NCI-H187 treated with DMSO at 0.1 percent for 48 hours (cell line): ENCODE results near the gene DKK3.

Experiments used
- DNase-seq: peaks from one replicate; lab custom pipeline; 2025; lab: John Stamatoyannopoulos, UW

The DKK3 gene

DNA sequence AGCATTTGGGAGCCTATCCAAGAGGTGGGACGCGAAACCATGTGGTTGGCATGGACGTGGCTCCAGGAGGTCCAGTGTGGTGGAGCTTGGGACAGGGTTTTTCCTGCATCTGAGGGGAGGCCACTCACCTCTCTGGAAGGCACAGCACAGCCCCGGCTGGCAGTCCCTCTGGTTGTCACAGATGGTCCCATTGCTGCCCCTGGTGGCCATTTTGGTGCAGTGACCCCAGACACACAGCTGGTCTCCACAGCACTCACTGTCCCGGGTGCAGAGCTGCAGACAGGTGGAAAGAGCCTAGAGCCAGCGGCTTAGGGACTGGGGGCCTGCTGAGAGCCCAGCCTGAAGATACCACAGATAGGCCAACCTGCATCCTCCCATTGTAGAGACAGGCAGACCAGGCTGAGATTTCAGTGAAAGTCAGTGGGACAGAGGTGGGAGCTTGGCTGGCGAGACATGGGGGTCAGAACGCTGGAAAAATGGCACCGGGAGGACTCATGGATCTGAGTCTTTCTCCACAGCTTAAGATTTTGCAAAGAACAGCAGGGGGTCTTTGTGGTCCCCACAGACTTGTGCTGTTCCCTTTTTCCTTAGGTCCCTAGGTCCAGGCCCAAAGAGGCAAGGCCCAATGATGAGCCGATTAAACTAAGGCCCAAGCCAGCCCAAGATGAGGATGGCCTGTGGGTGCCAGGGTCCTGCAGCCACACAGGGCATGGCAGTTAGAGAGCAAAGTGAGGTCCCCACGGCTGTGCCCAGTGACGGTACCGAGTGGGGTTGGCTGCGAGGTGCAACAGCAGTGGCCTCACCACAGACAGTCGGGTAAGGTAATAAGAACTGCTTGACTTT is 41.4 kb downstream of the DKK3 start:
- no peak for DNase-seq

DNA sequence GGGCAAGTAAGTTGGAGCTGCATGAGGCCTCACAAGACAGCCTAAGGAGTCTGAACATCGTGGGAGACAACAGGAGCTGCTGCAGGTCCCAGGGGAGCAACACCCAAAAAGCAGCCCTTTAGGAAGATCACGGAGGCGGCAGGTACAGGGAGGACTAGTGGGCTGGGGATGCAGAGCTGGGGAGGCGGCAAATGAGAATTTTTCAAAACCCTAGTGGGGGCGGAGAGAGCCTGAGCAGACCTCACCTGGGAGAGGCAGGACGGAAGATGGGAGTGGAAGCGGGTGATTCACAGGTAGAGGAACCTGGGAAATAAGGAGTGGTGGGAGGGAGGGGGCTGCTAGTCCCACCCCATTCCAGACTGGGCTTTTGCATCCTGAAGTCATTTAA is 42.1 kb downstream of the DKK3 start:
- no peak for DNase-seq

DNA sequence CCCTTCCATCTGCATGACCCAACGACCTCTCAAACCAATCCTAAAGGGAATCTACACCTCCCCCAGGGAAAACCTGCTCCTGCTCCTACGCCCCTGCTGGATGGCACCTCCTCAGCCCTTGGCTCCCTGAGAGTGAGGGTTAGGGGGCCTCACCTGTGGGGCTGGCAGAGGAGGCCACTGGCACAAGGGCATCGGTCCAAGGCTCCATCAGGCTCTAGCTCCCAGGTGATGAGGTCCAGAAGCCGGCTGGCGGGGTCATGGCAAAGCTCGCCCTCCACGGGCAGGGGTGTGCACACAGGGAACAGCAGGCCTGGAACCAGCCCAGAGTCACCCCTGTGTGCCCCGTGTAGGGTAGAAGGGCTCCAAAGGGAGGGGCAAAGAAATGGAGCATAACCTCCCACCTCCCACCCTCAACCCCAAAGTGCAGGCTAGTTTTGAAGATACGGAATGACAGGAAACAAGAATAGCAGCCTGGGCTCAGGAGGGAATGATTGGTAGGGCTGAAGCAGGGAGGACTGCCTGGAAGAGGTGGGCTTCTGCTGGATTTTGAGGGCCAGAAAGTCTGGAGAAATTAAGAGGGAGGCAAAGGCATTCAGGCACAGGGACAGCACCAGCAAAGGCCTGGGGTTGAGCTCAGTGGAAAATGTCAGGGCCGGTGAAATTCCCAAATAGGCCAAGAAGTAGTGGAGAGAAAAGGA is 42.6 kb downstream of the DKK3 start:
- no peak for DNase-seq

DNA sequence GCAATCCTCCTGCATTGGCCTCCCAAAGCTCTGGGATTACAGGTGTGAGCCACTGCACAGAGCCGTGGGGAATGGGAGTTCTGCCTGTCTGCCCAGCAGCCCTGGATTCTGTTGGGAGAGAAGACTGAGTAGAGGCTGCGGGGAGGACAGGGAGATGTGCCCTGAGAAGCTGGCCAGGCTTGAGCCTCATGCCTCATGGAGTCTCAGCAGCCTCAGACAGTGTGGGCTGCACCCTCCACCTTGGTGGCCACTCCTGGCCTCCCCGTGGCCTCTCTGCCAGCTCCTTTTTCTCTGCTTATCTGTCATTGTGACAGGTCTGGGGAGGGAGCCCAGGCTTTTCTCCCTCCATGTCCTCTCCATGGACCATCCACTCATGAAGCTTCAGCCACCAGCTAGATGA is 43.2 kb downstream of the DKK3 start:
- DNase-seq, result no peak

DNA sequence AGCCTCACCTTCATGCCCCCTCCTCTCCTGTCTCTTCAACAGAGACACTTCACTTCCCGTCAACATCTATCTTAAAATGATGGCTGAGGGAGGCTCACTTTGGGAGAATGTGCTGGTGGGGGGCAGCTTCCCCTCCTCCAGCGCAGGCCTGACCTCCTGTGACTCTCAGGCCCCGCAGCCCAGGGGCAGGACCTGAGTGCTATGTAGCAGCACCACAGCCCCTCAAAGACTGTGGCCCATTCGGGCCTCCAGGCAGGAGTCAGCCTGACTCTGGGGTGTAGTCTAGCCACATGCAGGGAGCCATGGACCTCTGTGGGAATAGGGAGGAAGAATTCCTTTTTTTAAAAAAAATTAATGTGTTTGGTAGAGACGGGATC is 43.7 kb downstream of the DKK3 start:
- no peak for DNase-seq

DNA sequence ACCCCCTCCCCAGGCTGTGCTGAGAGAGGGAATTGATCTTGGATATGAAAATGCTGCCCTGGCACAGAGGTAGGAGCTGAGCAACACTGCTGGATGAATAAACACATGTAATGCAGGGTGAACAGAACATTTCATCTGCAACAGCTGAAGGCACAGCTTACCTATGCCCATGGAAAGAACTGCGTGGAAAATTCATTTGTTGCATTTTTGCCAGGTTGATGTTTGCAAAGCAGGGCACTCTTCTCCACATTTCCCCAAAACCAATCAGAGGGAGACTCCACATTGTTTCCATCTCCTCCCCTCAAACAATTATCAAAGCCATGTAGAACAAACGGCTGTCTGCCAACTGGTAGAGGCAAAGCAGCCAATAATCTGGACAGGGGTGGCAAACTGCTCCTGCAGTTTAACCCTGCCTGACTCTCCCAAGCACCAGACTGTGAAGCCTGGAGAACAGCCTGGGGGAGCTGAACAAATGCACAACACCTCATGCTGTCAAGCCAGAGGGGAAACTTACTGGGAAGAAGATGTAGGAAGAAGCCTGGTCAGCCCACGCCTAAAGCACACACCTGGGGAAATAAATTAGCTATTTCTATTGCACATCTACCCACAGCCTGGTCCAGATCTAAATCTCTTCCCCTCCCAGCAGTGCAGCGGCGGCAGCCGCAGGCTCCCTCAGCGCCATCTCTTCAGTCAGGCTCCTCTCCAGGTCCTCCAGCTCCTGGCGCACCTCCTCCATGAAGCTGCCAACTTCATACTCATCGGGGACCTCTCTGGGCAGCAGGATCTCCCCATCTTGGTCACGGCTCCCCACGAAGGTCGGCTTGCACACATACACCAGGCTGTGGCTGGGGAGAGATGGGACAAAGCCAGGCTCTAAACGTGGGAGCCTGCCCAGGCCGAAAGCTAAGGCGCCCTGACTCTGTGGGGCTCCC is 44.3 kb downstream of the DKK3 start:
- DNase-seq, result no peak

DNA sequence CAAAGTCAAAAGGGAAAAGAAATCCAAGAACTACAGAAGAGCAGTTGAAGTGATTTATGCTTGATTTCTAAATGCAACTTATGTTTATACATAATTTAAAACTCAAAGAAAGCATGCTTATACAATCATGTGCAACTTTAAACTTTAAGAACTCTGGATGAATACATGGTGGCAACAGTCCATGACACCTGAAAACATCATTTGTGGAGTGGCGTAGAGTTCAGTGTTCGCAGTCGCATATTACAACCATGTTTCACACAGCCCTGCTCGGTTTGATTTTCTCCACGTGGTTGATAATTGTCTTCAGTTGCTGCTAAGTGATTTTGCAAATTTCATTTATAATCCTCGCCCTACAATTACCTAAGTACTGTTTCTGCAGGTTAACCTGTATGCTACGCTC is 45.4 kb downstream of the DKK3 start:
- no peak for DNase-seq

DNA sequence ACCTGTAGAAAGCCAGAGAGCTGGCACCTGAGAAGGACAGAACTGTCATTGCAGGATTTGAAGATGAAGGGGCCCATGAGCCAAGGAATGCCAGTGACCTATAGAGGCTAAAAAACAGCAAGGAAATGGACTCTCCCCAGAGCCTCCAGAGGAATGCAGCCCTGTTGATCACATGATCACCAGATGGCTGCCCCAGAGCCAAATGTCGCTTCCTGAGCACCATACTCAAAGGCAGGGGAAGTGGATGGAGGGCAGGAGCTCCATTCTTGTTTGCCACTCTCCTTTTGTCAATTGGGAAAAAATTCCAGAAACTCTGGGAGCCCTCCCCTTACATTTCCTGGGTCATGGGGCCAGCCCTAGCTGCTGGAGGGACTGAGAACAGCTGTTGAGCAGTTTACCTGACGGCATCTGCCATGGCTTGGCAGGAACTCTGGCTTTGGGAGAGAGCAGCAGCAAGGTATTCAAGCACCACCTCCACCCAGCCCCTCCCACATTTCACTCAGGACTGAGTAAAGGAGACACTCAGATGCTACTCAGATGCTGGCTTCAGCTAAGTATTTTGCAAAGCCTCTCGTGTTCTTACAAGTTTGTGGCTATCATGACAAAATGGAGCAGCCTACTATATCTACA is 46.9 kb downstream of the DKK3 start:
- DNase-seq, result no peak

DNA sequence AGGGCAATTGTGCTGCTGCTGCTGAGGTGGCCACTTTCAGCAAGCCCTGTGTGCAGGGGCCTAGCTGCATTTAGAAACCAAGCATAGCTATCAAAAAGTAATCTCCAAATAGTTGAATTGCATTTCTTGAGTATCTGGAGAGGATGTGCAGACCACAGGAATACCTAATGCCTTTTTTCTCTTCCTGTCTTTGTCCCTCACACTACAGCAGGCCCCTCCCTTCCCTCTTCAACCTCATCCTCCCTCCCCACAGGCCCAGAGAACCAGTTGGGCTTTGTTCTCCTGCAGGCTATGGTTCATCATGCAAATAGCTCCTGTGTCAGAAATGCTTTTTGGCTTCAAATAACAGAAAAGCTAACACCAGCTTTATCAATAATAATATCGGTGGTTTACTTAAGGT is 47.7 kb downstream of the DKK3 start:
- DNase-seq, result no peak

DNA sequence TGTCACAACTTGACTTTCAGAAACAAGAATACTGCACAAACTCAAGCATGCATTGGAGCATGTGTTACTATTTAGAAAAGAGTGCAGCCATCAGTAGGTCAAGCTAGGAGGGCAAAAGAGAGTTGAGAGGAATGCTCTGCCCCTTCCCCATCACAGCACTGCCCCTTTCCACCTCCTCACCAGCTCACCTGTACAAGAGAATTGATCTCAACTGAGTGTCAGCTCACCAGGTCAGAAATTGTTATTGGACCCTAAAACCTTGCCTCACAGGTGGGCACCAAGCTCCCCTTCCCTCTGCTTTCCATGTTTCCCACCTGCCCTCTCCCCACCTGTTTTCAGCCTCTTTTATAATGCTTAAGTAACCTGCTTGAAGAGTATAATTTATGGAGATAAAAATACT is 48.8 kb downstream of the DKK3 start:
- DNase-seq, result no peak

DNA sequence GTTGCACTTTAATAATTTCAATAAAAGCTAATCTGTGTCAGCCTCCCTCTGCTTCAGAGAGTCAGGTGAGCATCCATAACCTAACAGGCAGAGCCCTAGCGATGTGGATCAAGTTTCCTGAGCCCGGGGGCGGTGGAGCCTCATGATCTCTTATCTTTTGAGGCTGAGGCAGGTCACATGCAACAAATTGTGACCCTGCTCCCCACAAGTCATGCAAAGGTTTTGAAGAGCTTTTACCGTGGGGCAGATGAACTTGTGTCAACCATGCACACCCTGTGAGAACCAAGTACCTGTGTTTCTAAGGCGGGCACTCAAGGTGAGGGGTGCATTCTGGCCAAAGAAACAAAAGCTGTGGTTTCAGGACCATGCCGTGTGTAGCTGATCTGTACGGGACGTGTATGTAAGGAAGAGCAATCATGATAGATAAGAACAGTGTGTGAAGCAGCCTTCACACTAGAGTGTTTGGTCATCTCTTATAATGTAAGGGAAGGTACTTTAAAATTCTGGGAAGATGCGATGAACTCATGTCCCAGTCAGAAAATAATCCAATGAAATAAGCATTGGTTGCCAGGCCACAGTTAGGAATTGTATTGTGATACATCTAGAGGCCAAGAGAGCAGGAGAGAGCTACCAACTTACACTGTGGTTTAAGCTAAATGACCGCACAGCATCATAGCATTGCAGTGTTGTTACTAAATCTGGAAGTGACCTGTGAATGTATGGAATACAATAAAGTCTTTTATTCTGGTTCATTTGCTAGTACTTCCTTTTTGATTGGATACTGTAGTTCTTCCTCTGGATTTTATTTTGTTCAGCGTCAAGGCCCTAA is 49.8 kb downstream of the DKK3 start:
- DNase-seq, result no peak

DNA sequence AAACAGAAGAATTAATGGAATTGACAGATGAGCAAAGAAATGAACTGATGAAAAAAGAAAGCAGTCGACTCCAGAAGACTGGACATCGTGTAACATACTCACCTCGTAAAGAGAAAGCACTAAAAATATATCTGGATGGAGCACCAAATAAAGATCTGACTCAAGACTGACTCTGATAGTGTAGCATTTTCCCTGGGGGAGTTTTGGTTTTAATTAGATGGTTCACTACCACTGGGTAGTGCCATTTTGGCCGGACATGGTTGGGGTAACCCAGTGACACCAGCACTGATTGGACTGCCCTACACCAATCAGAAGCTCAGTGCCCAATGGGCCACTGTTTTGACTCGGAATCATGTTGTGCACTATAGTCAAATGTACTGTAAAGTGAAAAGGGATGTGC is 52.4 kb downstream of the DKK3 start:
- no peak for DNase-seq

DNA sequence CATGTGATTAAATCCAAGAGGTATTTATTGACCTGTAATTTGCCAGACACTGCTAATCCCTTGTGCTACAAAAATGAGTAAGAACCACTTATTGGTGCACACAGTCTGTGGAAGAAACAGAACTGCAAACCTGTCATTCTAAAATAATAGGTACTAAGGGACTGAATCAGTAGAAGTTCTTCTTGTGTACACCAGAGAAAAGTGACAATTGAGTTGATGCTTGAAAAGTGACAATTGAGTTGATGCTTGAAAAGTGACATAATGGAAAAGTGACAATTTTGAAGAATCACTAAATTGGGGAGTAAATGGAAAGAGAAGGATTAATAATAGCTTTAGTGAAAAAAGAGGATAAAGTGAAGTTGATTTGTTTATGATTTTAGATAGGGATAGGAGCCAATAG is 56.4 kb downstream of the DKK3 start:
- DNase-seq, result no peak

DNA sequence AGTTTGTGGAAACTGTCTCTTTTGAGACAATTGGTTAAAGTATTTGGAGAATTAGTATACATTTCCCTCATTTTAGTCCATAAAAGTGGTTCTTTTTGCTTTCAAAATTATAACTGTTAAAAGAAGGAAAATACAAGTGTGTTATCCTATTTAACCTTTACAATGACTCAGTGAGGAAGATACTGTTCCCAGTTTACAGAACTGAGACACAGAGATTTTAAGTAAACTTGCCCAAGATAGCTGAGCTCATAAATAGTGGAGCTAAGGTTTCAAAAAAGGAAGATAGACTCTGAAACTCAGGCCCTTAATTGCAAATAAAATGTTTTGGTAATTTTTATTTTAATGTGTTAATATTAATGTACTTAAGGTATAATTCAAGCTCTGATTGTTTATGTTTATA is 58.9 kb downstream of the DKK3 start:
- no peak for DNase-seq

DNA sequence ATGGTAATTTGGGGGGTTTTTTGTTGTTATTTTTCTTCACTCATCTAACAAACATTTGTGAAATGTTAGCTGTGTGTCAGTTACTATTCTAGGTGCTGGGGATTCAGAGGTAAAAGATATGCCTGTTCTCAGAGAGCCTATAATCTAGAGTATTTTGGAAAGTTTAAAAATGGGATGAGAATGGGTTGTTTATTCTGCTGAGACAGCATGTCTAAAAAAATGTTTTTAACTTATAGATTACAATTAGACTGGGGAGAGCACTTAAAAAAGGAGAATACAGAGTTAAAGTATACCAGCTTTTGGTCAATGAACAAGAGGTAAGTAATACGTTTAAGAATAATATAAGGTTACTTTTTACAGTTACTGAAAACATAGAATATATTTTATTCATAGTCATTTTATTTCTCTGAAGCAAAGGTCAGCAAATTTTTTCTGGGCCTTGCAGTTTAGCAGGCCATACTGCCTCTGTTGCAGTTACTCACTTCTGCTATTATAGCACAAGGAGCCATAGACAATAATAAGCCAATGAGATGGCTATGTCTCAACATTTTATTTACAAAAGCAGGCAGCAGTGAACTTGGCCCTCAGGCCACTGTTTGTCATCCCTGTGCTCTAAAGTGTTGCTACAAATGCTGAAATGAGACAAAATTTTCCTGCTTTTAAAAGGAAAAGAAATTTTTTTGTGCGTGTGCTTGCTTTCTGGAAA is 60.0 kb downstream of the DKK3 start:
- no peak for DNase-seq

DNA sequence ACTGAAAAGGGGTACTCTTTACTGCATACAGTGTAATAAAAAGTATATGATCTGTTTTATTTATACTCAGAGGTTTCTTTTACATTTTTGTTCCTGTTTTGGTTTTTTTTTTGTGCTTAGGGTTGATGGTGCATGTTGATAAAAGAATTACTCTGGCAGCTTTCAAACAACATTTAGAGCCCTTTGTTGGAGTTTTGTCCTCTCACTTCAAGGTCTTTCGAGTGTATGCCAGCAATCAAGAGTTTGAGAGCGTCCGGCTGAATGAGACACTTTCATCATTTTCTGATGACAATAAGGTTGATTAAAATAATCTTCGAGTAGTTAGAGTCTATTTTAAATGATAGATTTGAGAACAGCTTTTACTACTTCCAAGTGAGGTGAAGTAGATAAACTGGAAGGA is 60.6 kb downstream of the DKK3 start:
- DNase-seq, result no peak

DNA sequence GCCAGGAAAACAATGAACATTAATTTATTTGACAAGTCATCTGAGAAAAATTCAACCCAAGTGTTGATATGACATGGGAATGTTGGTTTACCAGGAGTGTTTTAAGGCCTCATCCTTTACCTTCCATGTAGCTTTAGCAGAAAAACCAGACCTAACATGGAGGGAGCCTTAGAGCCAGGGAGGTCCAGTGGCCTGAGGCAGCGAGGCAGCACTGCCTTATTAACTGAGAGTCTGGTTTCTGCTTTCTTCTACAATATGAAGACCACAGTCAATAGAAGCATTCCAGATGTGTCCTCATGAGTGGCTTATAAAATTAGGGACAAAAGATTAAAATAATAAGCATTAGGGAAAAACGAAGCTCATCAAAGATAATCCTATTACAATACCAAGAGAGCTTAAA is 61.5 kb downstream of the DKK3 start:
- no peak for DNase-seq

DNA sequence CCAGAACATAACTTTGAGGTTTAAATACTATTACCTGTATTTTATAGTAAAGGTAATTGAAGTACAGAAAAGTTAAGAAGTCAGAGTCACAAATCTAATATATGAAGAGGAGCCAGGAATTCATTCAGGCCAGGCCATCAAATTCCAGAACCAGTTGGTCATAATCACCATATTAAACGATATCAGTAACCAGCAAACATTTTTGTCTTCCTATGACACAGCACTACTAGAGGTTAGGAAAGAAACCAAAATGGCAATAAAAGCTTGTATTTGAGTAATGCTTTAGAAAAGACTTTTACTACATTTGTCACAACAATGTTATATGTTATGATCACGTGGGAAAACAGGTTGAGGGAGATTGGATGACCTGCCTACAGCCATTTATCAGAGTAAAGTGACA is 62.2 kb downstream of the DKK3 start:
- DNase-seq, result no peak

DNA sequence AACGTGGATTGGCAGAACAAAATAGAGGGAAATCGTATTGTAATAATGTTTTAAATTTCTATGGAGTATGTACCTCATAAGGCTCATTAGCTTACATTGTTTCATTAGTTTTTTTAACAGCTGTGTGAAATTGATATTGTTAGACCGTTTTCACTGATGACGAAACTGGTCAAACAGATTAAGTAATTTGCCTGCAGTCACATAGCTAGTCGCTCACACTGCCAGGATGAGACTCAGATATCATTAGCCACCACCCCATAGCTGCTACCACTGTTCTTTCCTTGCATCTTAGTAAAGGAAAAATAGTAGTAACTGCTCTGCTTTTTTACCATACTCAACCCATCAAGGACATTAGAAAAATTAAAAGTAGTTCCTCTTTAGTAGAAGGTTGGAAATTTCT is 64.0 kb downstream of the DKK3 start:
- no peak for DNase-seq

DNA sequence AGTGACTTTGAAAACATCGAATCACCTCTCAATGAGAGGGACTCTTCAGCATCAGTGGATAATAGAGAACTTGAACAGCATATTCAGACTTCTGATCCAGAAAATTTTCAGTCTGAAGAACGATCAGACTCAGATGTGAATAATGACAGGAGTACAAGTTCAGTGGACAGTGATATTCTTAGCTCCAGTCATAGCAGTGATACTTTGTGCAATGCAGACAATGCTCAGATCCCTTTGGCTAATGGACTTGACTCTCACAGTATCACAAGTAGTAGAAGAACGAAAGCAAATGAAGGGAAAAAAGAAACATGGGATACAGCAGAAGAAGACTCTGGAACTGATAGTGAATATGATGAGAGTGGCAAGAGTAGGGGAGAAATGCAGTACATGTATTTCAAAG is 65.8 kb downstream of the DKK3 start:
- DNase-seq, result no peak

DNA sequence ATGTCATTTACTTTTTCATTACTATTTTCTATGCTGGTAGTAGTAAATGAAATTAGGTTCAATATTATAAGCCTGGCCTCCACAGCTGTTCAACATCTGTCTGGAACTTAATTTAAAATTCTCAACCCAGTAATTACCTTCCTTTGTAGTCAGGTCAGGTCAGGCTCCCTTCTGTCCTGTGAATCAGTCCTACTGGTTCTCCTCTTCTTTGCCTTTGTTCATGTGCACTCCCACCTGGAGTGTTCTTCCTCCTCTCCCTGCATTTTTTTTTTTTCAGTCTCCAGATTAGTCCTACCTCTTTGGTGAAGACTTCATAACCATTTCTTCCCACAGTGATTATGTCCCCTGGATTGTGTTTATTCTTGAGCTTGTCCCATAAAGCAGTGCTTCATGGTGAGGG is 67.9 kb downstream of the DKK3 start:
- DNase-seq, result no peak
